ENCODE data around the gene MSL3. TPM values are rescaled to one million over a fixed set of nuclear protein-coding genes. Genes with fewer than 3 reads are reported as not detected.

The MSL3 gene
- total RNA-seq, 2 donors from 2014 or later: 10.5 to 11.2 TPM

- Histone ChIP-seq H3K27ac (no peak overlapping the region), H3K36me3 (replicated peaks in 1 of 2; ENCODE audit: insufficient read depth in 1 of 2, low read depth in 2 of 2) (peaks cover 0 to 3% of the 10 kb centered on the region in 2 donors), H3K9me3 (no peaks in the 10 kb centered on the region), H3K27me3 (no peaks in the 10 kb centered on the region), H3K4me3 (no peak overlapping the region), H3K4me1 (peaks cover 7% of the 10 kb centered on the region)
- no peak for ATAC-seq
- intact Hi-C loops (cut with DNase I): no loop called here
- 52 to 54% methylated on average over 2 to 3 of the region's 3 CpGs for WGBS, 2 donors
- no peak for DNase-seq
- TF ChIP-seq CTCF (IDR thresholded peaks at IDR 0.05) (no peak), POLR2A (IDR thresholded peaks at IDR 0.05) (no peak)
Observed at GRCh38 chrX:11760958-11761357, 2.9 kb downstream of the MSL3 start.

- Histone ChIP-seq H3K9me3 (no peaks in the 10 kb centered on the region), H3K4me1 (no peaks in the 10 kb centered on the region), H3K4me3 (no peak overlapping the region), H3K36me3 (replicated peaks in 1 of 2; ENCODE audit: insufficient read depth in 1 of 2, low read depth in 2 of 2) (peaks cover 0 to 3% of the 10 kb centered on the region in 2 donors), H3K27me3 (no peaks in the 10 kb centered on the region), H3K27ac (no peak overlapping the region)
- DNase-seq (no peak), ATAC-seq (no peak)
- WGBS, 2 donors: 77 to 79% methylated on average over 7 to 8 of the region's 8 CpGs
- intact Hi-C loops (cut with DNase I): no loop called here
- TF ChIP-seq CTCF (IDR thresholded peaks at IDR 0.05): no peak
- TF ChIP-seq POLR2A (IDR thresholded peaks at IDR 0.05): no peak
Observed at GRCh38 chrX:11764602-11765067, 6.6 kb downstream of the MSL3 start.

- Histone ChIP-seq H3K4me1 (no peaks in the 10 kb centered on the region), H3K36me3 (replicated peaks in 1 of 2; ENCODE audit: insufficient read depth in 1 of 2, low read depth in 2 of 2) (peaks cover 0 to 3% of the 10 kb centered on the region in 2 donors), H3K4me3 (no peak overlapping the region), H3K27ac (no peak overlapping the region), H3K27me3 (no peaks in the 10 kb centered on the region), H3K9me3 (no peaks in the 10 kb centered on the region)
- WGBS, 2 donors: 74 to 87% methylated on average over 3 to 8 of the region's 16 CpGs
- DNase-seq (no peak), ATAC-seq (no peak)
- intact Hi-C loops (cut with DNase I): no loop called here
- TF ChIP-seq CTCF (IDR thresholded peaks at IDR 0.05): no peak
Observed at GRCh38 chrX:11765449-11765848, 7.4 kb downstream of the MSL3 start.

GRCh38 chrX:11766487-11766886 is 8.4 kb downstream of the MSL3 start:
- DNase-seq: no peak
- Histone ChIP-seq H3K4me3 (no peak overlapping the region), H3K27me3 (no peaks in the 10 kb centered on the region), H3K27ac (no peak overlapping the region), H3K4me1 (no peaks in the 10 kb centered on the region), H3K9me3 (no peaks in the 10 kb centered on the region), H3K36me3 (replicated peaks in 1 of 2; ENCODE audit: insufficient read depth in 1 of 2, low read depth in 2 of 2) (peaks cover 0 to 3% of the 10 kb centered on the region in 2 donors)
- intact Hi-C loops (cut with DNase I): no loop called here
- TF ChIP-seq POLR2A (IDR thresholded peaks at IDR 0.05): no peak
- no peak for TF ChIP-seq CTCF (IDR thresholded peaks at IDR 0.05)
- ATAC-seq: no peak
- 73 to 83% methylated on average over 1 to 9 of the region's 9 CpGs for WGBS, 2 donors

GRCh38 chrX:11768039-11768438 is 10.0 kb downstream of the MSL3 start:
- no peak for TF ChIP-seq CTCF (IDR thresholded peaks at IDR 0.05)
- no peak for TF ChIP-seq POLR2A (IDR thresholded peaks at IDR 0.05)
- H3K36me3 ChIP-seq (replicated peaks in 1 of 2; ENCODE audit: insufficient read depth in 1 of 2, low read depth in 2 of 2): peaks cover 0 to 3% of the 10 kb centered on the region in 2 donors
- H3K27me3 ChIP-seq: no peaks in the 10 kb centered on the region
- H3K27ac ChIP-seq: no peak overlapping the region
- intact Hi-C loops (cut with DNase I): no loop called here
- ATAC-seq (no peak), DNase-seq (no peak)
- H3K4me3 ChIP-seq: no peak overlapping the region
- 58 to 73% methylated on average over 3 of the region's 3 CpGs for WGBS, 2 donors
- no peaks in the 10 kb centered on the region for H3K4me1 ChIP-seq
- no peaks in the 10 kb centered on the region for H3K9me3 ChIP-seq
